ENCODE data around the gene MYL6. TPM values are rescaled to one million over a fixed set of nuclear protein-coding genes. Genes with fewer than 3 reads are reported as not detected.
"Not testable (repeated sequence)": the region's sequence is repeated elsewhere in the genome, so short reads cannot be mapped to it uniquely, and the experiment has no call there.

MYL6 gene
- total RNA-seq, 1 donor from 2014 or later: 673 TPM

DNA sequence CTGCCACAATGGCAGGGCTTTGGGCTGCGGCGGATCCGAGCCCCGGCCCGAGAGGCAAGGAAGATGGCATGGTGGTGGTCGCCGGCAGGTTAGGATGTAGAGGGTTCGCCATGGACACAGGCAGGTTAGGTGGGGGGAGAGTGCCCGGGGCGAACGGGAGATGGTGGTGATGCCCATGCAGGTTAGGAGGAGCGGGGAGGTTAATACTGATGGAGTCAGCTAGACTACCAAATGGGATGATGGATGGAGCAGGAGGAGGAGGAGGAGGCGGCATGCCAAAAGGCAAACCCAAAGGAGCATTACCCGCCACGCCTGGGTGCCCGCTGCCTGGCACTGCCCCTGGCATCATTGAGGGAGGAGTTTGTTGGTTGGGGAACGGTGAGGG, 6.2 kb downstream of the MYL6 start:
- intact Hi-C loops (cut with DNase I): no loop called here
- ATAC-seq (no peak), DNase-seq (ENCODE audit: missing footprints) (no peak)

DNA sequence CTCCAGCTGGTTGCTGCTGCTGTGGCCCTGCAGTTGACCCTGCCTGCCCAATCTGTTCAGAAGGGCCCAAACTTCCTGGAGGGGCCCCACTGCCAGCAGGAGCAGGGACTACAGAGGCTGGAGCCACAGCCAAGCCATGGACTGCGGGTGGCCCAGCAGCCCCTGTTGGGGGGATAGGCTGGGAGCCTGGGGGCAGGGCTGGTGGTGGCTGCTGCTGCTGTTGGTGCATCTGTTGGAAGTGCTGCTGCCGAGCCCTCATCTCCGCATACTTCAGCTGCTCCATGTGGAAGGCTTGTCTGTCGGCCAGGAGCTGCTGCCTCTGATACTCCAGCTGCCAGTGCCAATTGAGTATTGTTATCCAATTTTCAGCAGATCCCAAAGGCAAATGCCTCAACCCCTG, 7.2 kb downstream of the MYL6 start:
- DNase-seq (ENCODE audit: missing footprints): no peak

GRCh38 chr12:56169229-56169759, 11.1 kb downstream of the MYL6 start:
- ATAC-seq: no peak
- intact Hi-C loops (cut with DNase I): no loop called here
- DNase-seq (ENCODE audit: missing footprints): no peak

More for the DNA sequence above, 7.2 kb downstream of the MYL6 start:
- peak; percentile 15 for ATAC-seq
- intact Hi-C loops (cut with DNase I): no loop called here

- intact Hi-C loops (cut with DNase I): no loop called here
- DNase-seq (ENCODE audit: missing footprints) (no peak), ATAC-seq (peak; percentile 32)
These were observed 14.7 kb downstream of the MYL6 start for GRCh38 chr12:56172839-56173238.

GRCh38 chr12:56178347-56178746, 20.2 kb downstream of the MYL6 start:
- DNase-seq (ENCODE audit: missing footprints) (no peak), ATAC-seq (no peak)
- intact Hi-C loops (cut with DNase I): no loop called here

- no peak for DNase-seq (ENCODE audit: missing footprints)
- intact Hi-C loops (cut with DNase I): no loop called here
- ATAC-seq: no peak
These were observed 28.8 kb downstream of the MYL6 start for GRCh38 chr12:56186957-56187356.

- ATAC-seq (no peak), DNase-seq (ENCODE audit: missing footprints) (no peak)
- intact Hi-C loops (cut with DNase I): loop anchor here (2.0 kb wide), 2 partner anchors 29 to 449 kb away; partner anchors contain the start of gene MYL6
These were observed 30.1 kb downstream of the MYL6 start for GRCh38 chr12:56188131-56188777.

- DNase-seq (ENCODE audit: missing footprints): no peak
- no peak for ATAC-seq
- intact Hi-C loops (cut with DNase I): loop anchor here (1.0 to 2.0 kb wide), 3 partner anchors 30 to 450 kb away; partner anchors contain the start of gene MYL6
These were observed 30.6 kb downstream of the MYL6 start for GRCh38 chr12:56188778-56189098.

- DNase-seq (ENCODE audit: missing footprints) (peak; percentile 90), ATAC-seq (peak; percentile 89)
- intact Hi-C loops (cut with DNase I): loop anchor here (1.0 to 2.0 kb wide), 3 partner anchors 31 to 451 kb away; partner anchors contain the start of gene MYL6
These were observed 31.1 kb downstream of the MYL6 start, which contains the start of gene SMARCC2 for GRCh38 chr12:56189099-56189917. Gene SMARCC2 (minus strand): TSS chr12:56189483. CDS start chr12:56189461, 22 bp downstream.

GRCh38 chr12:56189918-56190694, 31.9 kb downstream of the MYL6 start:
- ATAC-seq (peak; percentile 53), DNase-seq (ENCODE audit: missing footprints) (peak; percentile 82)
- intact Hi-C loops (cut with DNase I): loop anchor here (1.0 to 2.0 kb wide), 4 partner anchors 31 to 451 kb away; partner anchors contain the start of gene MYL6

DNA sequence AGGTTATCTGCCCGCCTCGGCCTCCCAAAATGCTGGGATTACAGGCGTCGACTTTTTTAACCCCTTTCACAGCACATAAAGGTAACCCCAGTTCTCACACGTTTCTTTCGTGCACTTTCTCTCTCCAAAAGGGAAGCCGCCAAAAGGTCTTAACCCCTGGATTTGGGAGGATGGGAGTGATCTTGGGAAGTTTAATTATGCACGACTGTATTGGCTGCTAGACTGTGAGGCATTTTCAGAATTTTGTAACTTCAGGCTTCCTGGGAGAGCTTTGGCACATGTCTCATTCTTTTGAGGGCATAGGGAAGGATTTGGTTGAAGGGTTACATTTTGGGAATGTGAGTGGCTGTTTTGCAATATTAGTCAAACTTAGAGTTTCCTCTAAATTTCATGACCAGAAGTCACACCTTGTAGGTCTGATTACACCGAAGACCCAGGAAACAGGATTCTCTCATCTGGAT, 32.6 kb downstream of the MYL6 start:
- no peak for ATAC-seq

GRCh38 chr12:56192582-56192981, 34.4 kb downstream of the MYL6 start:
- no peak for ATAC-seq
- DNase-seq (ENCODE audit: missing footprints): no peak
- intact Hi-C loops (cut with DNase I): no loop called here

More for the DNA sequence above, 32.6 kb downstream of the MYL6 start:
- no peak for DNase-seq (ENCODE audit: missing footprints)
- intact Hi-C loops (cut with DNase I): loop anchor here (1.0 kb wide), 1 partner anchor 274 kb away; no protein-coding TSS in a partner anchor

DNA sequence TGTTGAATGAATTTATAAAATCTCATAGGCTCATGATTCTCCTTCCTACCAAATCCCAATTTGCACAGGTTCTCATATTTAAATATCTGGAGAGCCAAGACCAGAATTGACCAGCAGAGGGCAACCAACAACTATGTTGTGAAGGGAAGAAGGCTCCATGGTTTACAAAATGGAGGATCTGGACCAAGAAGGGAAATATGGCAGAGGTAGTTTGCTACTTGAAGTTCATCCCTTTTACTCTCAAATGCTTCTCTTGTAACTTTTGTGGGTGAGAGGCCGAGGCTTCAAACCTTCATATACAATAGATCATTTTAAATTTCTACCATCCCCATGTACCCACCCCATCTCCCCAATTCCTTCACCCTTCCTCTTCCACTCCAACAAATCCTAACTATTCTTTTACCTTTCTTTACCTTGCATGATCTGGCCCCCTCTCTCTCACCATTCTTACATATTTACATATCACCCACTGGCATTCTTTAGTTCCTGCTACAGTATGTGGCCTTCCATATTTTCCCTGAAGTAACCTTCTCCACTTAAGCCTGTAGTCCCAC, 34.9 kb downstream of the MYL6 start:
- ATAC-seq: no peak
- intact Hi-C loops (cut with DNase I): loop anchor here (1.0 kb wide), 2 partner anchors 31 to 275 kb away; partner anchors contain the start of genes NABP2 and SPRYD4
- DNase-seq (ENCODE audit: missing footprints): no peak

GRCh38 chr12:56196818-56197550, 38.8 kb downstream of the MYL6 start:
- ATAC-seq; DNase-seq (ENCODE audit: missing footprints); intact Hi-C loops (cut with DNase I): not testable (repeated sequence)

DNA sequence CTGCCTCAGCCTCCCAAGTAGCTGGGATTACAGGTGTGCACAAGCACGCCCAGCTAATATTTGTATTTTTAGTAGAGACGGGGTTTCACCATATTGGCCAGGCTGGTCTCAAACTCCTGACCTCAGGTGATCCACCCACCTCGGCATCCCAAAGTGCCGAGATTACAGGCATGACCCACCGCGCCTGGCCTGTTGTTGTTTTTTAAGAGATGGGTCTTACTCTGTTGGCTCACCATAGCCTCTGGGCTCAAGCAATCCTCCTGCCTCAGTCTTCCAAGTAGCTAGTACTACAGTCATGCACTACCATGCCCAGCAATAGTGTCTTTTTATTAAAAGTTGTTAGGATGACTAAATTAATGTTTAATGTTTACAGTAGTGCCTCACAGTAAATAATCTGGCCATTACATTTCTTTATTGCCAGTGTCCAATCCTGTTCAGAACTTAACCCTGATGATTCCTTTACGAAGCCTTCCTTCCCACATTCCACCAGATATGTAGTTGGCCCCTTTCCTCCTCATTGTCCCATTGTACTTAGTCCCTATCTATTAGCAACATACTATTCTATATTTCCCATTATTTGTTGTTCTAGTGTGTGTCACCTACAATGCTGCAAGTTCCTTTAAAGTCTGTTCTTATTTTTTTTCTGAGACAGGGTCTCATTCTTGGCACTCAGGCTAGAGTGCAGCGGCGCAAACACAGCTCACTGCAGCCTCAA, 39.9 kb downstream of the MYL6 start:
- no peak for DNase-seq (ENCODE audit: missing footprints)
- ATAC-seq: no peak
- intact Hi-C loops (cut with DNase I): no loop called here

- ATAC-seq (no peak), DNase-seq (ENCODE audit: missing footprints) (no peak)
- intact Hi-C loops (cut with DNase I): no loop called here
These were observed 40.7 kb downstream of the MYL6 start for GRCh38 chr12:56198836-56199235.

GRCh38 chr12:56202366-56202765, 44.2 kb downstream of the MYL6 start:
- intact Hi-C loops (cut with DNase I): no loop called here
- ATAC-seq (no peak), DNase-seq (ENCODE audit: missing footprints) (no peak)

All from Right ventricle myocardium inferior (tissue), 1 donor.